Middle frontal gyrus (tissue), 1 donor: ENCODE measurements around the gene SCGB1A1.

Experiments used
- DNase-seq: peaks from one replicate; pipeline ENCODE4 v3.0.0-alpha.2; 2015; ENCODE audit warnings: low spot score; ENCODE audit errors: extremely low spot score

Gene SCGB1A1

GRCh38 chr11:62420882-62421281 is 2.0 kb downstream of the SCGB1A1 start:
- DNase-seq, result no peak

GRCh38 chr11:62421996-62422395 is 3.2 kb downstream of the SCGB1A1 start:
- no peak for DNase-seq

GRCh38 chr11:62423012-62423411 is 4.2 kb downstream of the SCGB1A1 start:
- DNase-seq, result no peak

- no peak for DNase-seq
Measured at GRCh38 chr11:62427630-62428233, 8.9 kb downstream of the SCGB1A1 start.

GRCh38 chr11:62428871-62429560 is 10.2 kb downstream of the SCGB1A1 start:
- no peak for DNase-seq

- DNase-seq, result no peak
Measured at GRCh38 chr11:62430425-62430824, 11.6 kb downstream of the SCGB1A1 start.

GRCh38 chr11:62431171-62431901 is 12.5 kb downstream of the SCGB1A1 start:
- DNase-seq, result no peak

GRCh38 chr11:62432695-62433094 is 13.9 kb downstream of the SCGB1A1 start:
- no peak for DNase-seq

- DNase-seq, result no peak
Measured at GRCh38 chr11:62433141-62433903, 14.5 kb downstream of the SCGB1A1 start.

GRCh38 chr11:62433904-62434276 is 15.1 kb downstream of the SCGB1A1 start:
- no peak for DNase-seq

GRCh38 chr11:62435846-62436660 is 17.2 kb downstream of the SCGB1A1 start:
- DNase-seq, result peak; percentile 51

- DNase-seq, result no peak
Measured at GRCh38 chr11:62437616-62438015, 18.8 kb downstream of the SCGB1A1 start.

GRCh38 chr11:62438641-62439040 is 19.8 kb downstream of the SCGB1A1 start:
- DNase-seq, result no peak

- DNase-seq, result no peak
Measured at GRCh38 chr11:62439785-62440602, 21.2 kb downstream of the SCGB1A1 start.

- no peak for DNase-seq
Measured at GRCh38 chr11:62443390-62444235, 24.8 kb downstream of the SCGB1A1 start.

- peak; percentile 25 for DNase-seq
Measured at GRCh38 chr11:62444236-62444833, 25.5 kb downstream of the SCGB1A1 start.

- no peak for DNase-seq
Measured at GRCh38 chr11:62444835-62445234, 26.0 kb downstream of the SCGB1A1 start.

- DNase-seq, result no peak
Measured at GRCh38 chr11:62445314-62445740, 26.5 kb downstream of the SCGB1A1 start.

GRCh38 chr11:62446091-62446490 is 27.3 kb downstream of the SCGB1A1 start:
- no peak for DNase-seq
